LNCaP clone FGC (cell line): ENCODE data around the gene ARHGEF12.

ENCODE experiments used
- DNase-seq: peaks from one replicate; pipeline ENCODE4 v3.0.0-alpha.2; 2011; ENCODE audit warnings: low read depth
- H3K4me3 ChIP-seq: 2 replicates; pipeline ENCODE4 v1.5.1; 2011; ENCODE audit warnings: mild to moderate bottlenecking, low read depth, low read length, control low read depth
- CTCF ChIP-seq: IDR thresholded peaks from 2 replicates; pipeline ENCODE4 v1.5.1; 2012; ENCODE audit warnings: mild to moderate bottlenecking; ENCODE audit not compliant: control insufficient read depth, insufficient read depth; ENCODE audit errors: extremely low read depth

Gene ARHGEF12

GRCh38 chr11:120512739-120513435 lies 176.7 kb downstream of the ARHGEF12 start:
- H3K4me3 ChIP-seq, result no peak overlapping the region
- no peak for DNase-seq
- TF ChIP-seq CTCF, result no peak

- TF ChIP-seq CTCF, result no peak
- H3K4me3 ChIP-seq, result no peak overlapping the region
Observed at GRCh38 chr11:120513436-120514315, 177.5 kb downstream of the ARHGEF12 start.

GRCh38 chr11:120514541-120515121 lies 178.4 kb downstream of the ARHGEF12 start:
- no peak for DNase-seq
- no peak overlapping the region for H3K4me3 ChIP-seq
- no peak for TF ChIP-seq CTCF

More at GRCh38 chr11:120513436-120514315, 177.5 kb downstream of the ARHGEF12 start:
- DNase-seq, result no peak

GRCh38 chr11:120515186-120515723 lies 179.0 kb downstream of the ARHGEF12 start:
- DNase-seq, result no peak
- no peak overlapping the region for H3K4me3 ChIP-seq
- no peak for TF ChIP-seq CTCF

- DNase-seq, result no peak
- no peak overlapping the region for H3K4me3 ChIP-seq
- no peak for TF ChIP-seq CTCF
Observed at GRCh38 chr11:120516461-120517389, 180.5 kb downstream of the ARHGEF12 start.

GRCh38 chr11:120517390-120517761 lies 181.2 kb downstream of the ARHGEF12 start:
- H3K4me3 ChIP-seq, result no peak overlapping the region
- DNase-seq, result no peak
- TF ChIP-seq CTCF, result no peak
